Keratinocyte (primary cell): Measurements from ENCODE around the gene AOPEP. TPM values are rescaled to one million over a fixed set of nuclear protein-coding genes. Genes with fewer than 3 reads are reported as not detected.

Experiments
- DNase-seq: peaks from one replicate; pipeline ENCODE4 v3.0.0-alpha.2; 2011; ENCODE audit warnings: low read depth, missing footprints, low spot score
- FAIRE-seq: peaks from 2 replicates; lab custom pipeline; 2011; peaks lifted over from hg19 to GRCh38; lab: Jason Lieb, UNC
- H2AFZ ChIP-seq: 2 replicates; pipeline ENCODE4 v1.6.0; 2012; ENCODE audit warnings: low read length, control low read depth, inconsistent platforms; ENCODE audit not compliant: control insufficient read depth
- H3K27ac ChIP-seq: 2 replicates; pipeline ENCODE4 v1.5.1; 2011; ENCODE audit warnings: low read length; ENCODE audit not compliant: control insufficient read depth, insufficient read depth
- H3K27me3 ChIP-seq: 3 replicates; pipeline ENCODE4 v1.6.0; 2011; ENCODE audit warnings: low read length; ENCODE audit not compliant: control insufficient read depth, insufficient read depth; ENCODE audit errors: extremely low read depth
- H3K36me3 ChIP-seq, 2 experiments: 2 replicates in 1 of 2; 3 replicates in 1 of 2; pipeline ENCODE4 v1.5.1; 2011; ENCODE audit warnings: low read length in 2 of 2, mild to moderate bottlenecking in 1 of 2; ENCODE audit not compliant: control insufficient read depth in 2 of 2, insufficient read depth in 2 of 2; ENCODE audit errors: extremely low read depth in 1 of 2
- H3K4me1 ChIP-seq: 3 replicates; pipeline ENCODE4 v1.5.1; 2011; ENCODE audit warnings: low read length; ENCODE audit not compliant: control insufficient read depth, insufficient read depth; ENCODE audit errors: extremely low read depth
- H3K4me2 ChIP-seq: 3 replicates; pipeline ENCODE4 v1.6.0; 2011; ENCODE audit warnings: low read depth, low read length; ENCODE audit not compliant: control insufficient read depth, insufficient read depth; ENCODE audit errors: extremely low read depth
- H3K4me3 ChIP-seq, 3 experiments: fragments of 200-600 bp in 1 of 3; sonication (generic) in 1 of 3; 2 replicates in 2 of 3; 3 replicates in 1 of 3; pipeline ENCODE4 v1.5.1; 2011 to 2016; ENCODE audit warnings: low read length in 3 of 3, mild to moderate bottlenecking in 3 of 3, control low read depth in 2 of 3, inconsistent platforms in 1 of 3, low read depth in 1 of 3, mixed read lengths in 1 of 3, mixed run types in 1 of 3, moderate library complexity in 1 of 3; ENCODE audit not compliant: control insufficient read depth in 2 of 3, insufficient read depth in 2 of 3; ENCODE audit errors: extremely low read depth in 1 of 3
- H3K79me2 ChIP-seq: 2 replicates; pipeline ENCODE4 v1.6.0; 2012; ENCODE audit warnings: low read length; ENCODE audit not compliant: control insufficient read depth, insufficient read depth
- H3K9ac ChIP-seq: 3 replicates; pipeline ENCODE4 v1.6.0; 2011; ENCODE audit warnings: low read length; ENCODE audit not compliant: control insufficient read depth, insufficient read depth; ENCODE audit errors: extremely low read depth
- H3K9me1 ChIP-seq: 3 replicates; pipeline ENCODE4 v1.6.0; 2011; ENCODE audit warnings: low read length; ENCODE audit not compliant: control insufficient read depth, insufficient read depth; ENCODE audit errors: extremely low read depth
- H3K9me3 ChIP-seq: 2 replicates; pipeline ENCODE4 v1.5.1; 2012; ENCODE audit warnings: low read depth, low read length; ENCODE audit not compliant: control insufficient read depth
- H4K20me1 ChIP-seq: 3 replicates; pipeline ENCODE4 v1.6.0; 2011; ENCODE audit warnings: low read length; ENCODE audit not compliant: control insufficient read depth, insufficient read depth; ENCODE audit errors: extremely low read depth
- EZH2 ChIP-seq: IDR thresholded peaks from one replicate; pipeline ENCODE4 v1.6.1; 2012; ENCODE audit warnings: inconsistent platforms, mild to moderate bottlenecking, low read length, moderate library complexity
- dilution Hi-C: fragments of 300-500 bp; cut with MboI; formaldehyde crosslinking; loops from one replicate; pipeline ENCODE4 v1.7.0; 2020; ENCODE audit warnings: low sequenced_read_pairs; ENCODE audit not compliant: extremely low pct_ligation_motif_present
- polyA plus RNA-seq, 5 experiments: library from polyadenylated mRNA; depleted of rRNA in 3 of 5; stranded (reverse) in 3 of 5; stranded (forward) in 1 of 5; unstranded in 1 of 5; fragments of >200 nt; gene quantifications; 1 replicate in 1 of 5; 2 replicates in 3 of 5; 3 replicates in 1 of 5; pipeline versions ENCODE4 v1.2.1 to v1.2.3, GENCODE V29; 2011 to 2012; ENCODE audit warnings: missing spikeins in 2 of 5, low read depth in 1 of 5, low replicate concordance in 1 of 5
- TF ChIP-seq, protein P1 (sequence below), 3 experiments: IDR thresholded peaks in 1 of 3; conservative IDR thresholded peaks in 1 of 3; optimal IDR thresholded peaks in 1 of 3; 2 replicates in 2 of 3; 3 replicates in 1 of 3; pipeline versions ENCODE3 to v1.5.1; 2011; ENCODE audit warnings: low read length in 3 of 3, mild to moderate bottlenecking in 3 of 3, moderate library complexity in 2 of 3, control low read depth in 1 of 3, inconsistent platforms in 1 of 3; ENCODE audit not compliant: insufficient read depth in 2 of 3; ENCODE audit errors: extremely low read depth in 1 of 3

AOPEP gene
- polyA plus RNA-seq, 1 donor (not counting 4 experiments of a cell fraction or from before 2014, with no cell fraction given): 27.0 TPM

DNA sequence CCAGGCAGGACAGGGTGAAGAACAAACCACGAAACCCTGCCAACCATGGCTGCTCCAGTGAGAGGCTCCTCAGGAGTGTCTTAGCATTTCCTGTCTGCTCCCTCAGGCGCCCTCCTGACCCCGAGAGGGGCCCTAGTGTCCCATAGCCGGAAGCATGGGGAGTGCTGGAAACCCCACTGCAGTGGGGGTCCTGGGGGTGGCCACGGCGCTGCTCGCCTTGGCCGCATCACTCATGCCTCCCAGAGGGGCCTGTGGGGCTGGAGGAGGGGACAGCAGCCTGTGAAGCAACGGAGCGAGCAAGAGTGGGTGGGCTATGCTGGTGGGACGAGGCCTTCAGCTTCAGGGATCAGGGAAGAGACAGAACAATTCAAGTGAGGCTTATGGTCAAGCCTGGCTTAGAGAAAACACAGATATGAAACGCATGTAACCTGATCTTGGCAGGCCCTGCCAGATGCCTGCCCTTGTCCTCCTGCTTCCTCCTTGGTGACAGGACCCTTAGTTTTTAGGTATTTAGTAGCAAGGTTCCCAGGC is 372.0 kb downstream of the AOPEP start:
- DNase-seq (no peak), FAIRE-seq (no peak)
- TF ChIP-seq, protein P1, sequence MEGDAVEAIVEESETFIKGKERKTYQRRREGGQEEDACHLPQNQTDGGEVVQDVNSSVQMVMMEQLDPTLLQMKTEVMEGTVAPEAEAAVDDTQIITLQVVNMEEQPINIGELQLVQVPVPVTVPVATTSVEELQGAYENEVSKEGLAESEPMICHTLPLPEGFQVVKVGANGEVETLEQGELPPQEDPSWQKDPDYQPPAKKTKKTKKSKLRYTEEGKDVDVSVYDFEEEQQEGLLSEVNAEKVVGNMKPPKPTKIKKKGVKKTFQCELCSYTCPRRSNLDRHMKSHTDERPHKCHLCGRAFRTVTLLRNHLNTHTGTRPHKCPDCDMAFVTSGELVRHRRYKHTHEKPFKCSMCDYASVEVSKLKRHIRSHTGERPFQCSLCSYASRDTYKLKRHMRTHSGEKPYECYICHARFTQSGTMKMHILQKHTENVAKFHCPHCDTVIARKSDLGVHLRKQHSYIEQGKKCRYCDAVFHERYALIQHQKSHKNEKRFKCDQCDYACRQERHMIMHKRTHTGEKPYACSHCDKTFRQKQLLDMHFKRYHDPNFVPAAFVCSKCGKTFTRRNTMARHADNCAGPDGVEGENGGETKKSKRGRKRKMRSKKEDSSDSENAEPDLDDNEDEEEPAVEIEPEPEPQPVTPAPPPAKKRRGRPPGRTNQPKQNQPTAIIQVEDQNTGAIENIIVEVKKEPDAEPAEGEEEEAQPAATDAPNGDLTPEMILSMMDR (optimal IDR thresholded peaks at IDR 0.05 in 1 of 3, IDR thresholded peaks at IDR 0.05 in 1 of 3, conservative IDR thresholded peaks at IDR 0.05 in 1 of 3; ENCODE audit: extremely low read depth in 1 of 3, insufficient read depth in 2 of 3, low read length in 3 of 3): no peak
- no peak for TF ChIP-seq EZH2
- Histone ChIP-seq H3K9me1 (peaks cover 4% of the 10 kb centered on the region), H4K20me1 (no peaks in the 10 kb centered on the region), H3K4me2 (no peak overlapping the region), H3K27me3 (no peaks in the 10 kb centered on the region), H3K9me3 (no peaks in the 10 kb centered on the region), H3K79me2 (no peaks in the 10 kb centered on the region), H3K27ac (no peak overlapping the region), H3K36me3 (peaks cover 1 to 4% of the 10 kb centered on the region in 2 experiments), H3K4me1 (peaks cover 39% of the 10 kb centered on the region), H3K4me3 (no peak overlapping the region), H2AFZ (no peak overlapping the region), H3K9ac (no peak overlapping the region)
- dilution Hi-C loops: no loop called here

DNA sequence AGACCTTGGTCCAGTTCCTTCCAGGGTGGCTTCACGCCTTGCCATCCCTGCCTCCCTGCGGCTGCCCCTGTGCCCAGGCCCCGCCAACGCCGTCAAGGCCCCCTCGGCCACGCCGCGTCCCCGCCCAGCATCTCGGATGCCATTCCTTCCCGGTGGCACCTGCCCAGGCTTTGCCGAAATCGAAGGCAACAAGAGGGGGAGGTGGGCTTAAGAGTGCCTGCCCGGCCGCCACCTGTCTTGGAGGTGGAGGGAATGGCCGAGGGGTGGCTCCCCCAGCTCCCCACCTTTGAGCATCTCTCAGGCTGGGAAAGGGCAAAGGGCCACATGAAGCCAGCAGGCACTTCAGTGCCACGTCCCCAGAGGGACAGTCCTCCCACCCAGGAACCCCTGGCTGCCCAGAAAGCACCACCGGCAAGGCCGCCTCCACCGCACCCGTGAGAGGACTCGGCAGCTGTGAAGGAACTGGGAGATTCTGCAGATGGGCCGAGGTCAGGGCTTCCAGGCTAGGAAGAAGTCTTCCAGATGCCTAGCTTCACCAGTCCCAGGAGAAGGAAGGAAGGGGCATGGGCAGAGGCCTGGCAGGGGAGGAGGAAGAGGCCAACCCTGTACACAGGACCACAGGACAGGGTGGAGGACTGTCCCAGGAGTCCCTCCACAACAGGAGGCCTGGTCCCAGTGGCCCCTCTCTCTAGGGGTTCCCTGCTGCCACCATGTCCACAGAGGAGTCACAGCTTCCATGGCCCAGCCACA is 373.0 kb downstream of the AOPEP start:
- H3K4me1 ChIP-seq: peaks cover 43% of the 10 kb centered on the region
- peaks cover 0 to 1% of the 10 kb centered on the region in 2 experiments for H3K36me3 ChIP-seq
- TF ChIP-seq, protein P1 (optimal IDR thresholded peaks at IDR 0.05 in 1 of 3, IDR thresholded peaks at IDR 0.05 in 1 of 3, conservative IDR thresholded peaks at IDR 0.05 in 1 of 3; ENCODE audit: extremely low read depth in 1 of 3, insufficient read depth in 2 of 3, low read length in 3 of 3): no peak
- no peak for TF ChIP-seq EZH2
- no peak overlapping the region for H3K4me3 ChIP-seq
- H4K20me1 ChIP-seq: no peaks in the 10 kb centered on the region
- no peak overlapping the region for H3K4me2 ChIP-seq
- H3K27me3 ChIP-seq: no peaks in the 10 kb centered on the region
- peak overlapping the region; percentile 53 for H3K9ac ChIP-seq
- dilution Hi-C loops: no loop called here
- DNase-seq: no peak
- H3K9me1 ChIP-seq: peaks cover 4% of the 10 kb centered on the region
- H2AFZ ChIP-seq: no peak overlapping the region
- H3K27ac ChIP-seq: peak overlapping the region; percentile 99
- H3K79me2 ChIP-seq: no peaks in the 10 kb centered on the region
- H3K9me3 ChIP-seq: no peaks in the 10 kb centered on the region
- FAIRE-seq: no peak
